ENCODE results near the gene PBXIP1. TPM values are rescaled to one million over a fixed set of nuclear protein-coding genes. Genes with fewer than 3 reads are reported as not detected.

PBXIP1 gene
- polyA plus RNA-seq, 1 donor (not counting 4 experiments of a cell fraction or from before 2014, with no cell fraction given): 15.6 TPM

DNA sequence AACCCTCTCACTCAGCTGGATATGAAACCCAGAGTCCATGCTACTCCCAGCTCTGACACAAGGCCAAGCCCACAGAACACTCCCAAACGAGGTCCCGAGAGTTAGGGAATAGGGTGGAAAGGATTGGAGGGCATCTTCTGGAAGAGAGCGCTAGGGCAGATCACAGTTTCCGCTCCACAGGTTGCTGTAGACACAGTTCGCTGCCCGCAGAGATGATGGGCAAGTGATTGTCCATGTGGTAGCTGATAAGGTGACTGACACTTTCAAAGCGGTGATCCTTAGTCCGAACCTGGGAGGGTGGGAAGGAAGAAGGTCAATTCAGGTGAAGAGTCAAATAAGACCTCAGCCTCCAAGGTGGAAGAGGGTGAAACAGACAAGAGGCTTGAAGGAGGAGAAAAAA lies 7.7 kb upstream of the PBXIP1 start:
- Histone ChIP-seq H3K9me3 (ENCODE audit: control insufficient read depth, low read depth, low read length) (no peaks in the 10 kb centered on the region), H4K20me1 (ENCODE audit: control insufficient read depth, extremely low read depth, insufficient read depth, low read length) (no peaks in the 10 kb centered on the region), H3K27me3 (ENCODE audit: control insufficient read depth, extremely low read depth, insufficient read depth, low read length) (no peaks in the 10 kb centered on the region), H3K79me2 (ENCODE audit: control insufficient read depth, insufficient read depth, low read length) (peaks cover 50% of the 10 kb centered on the region), H3K36me3 (ENCODE audit: control insufficient read depth in 2 of 2, extremely low read depth in 1 of 2, insufficient read depth in 2 of 2, low read length in 2 of 2) (peaks cover 35 to 55% of the 10 kb centered on the region in 2 experiments), H3K27ac (ENCODE audit: control insufficient read depth, insufficient read depth, low read length) (no peak overlapping the region), H3K9me1 (ENCODE audit: control insufficient read depth, extremely low read depth, insufficient read depth, low read length) (no peaks in the 10 kb centered on the region), H2AFZ (ENCODE audit: control insufficient read depth, low read length) (no peak overlapping the region), H3K9ac (ENCODE audit: control insufficient read depth, extremely low read depth, insufficient read depth, low read length) (no peak overlapping the region), H3K4me2 (ENCODE audit: control insufficient read depth, extremely low read depth, insufficient read depth, low read depth, low read length) (no peak overlapping the region), H3K4me1 (ENCODE audit: control insufficient read depth, extremely low read depth, insufficient read depth, low read length) (peaks cover 31% of the 10 kb centered on the region), H3K4me3 (ENCODE audit: control insufficient read depth in 2 of 3, extremely low read depth in 1 of 3, insufficient read depth in 2 of 3, low read depth in 1 of 3, low read length in 3 of 3) (no peak overlapping the region)
- dilution Hi-C loops (cut with MboI; ENCODE audit: extremely low pct_ligation_motif_present, low sequenced_read_pairs): no loop called here
- FAIRE-seq (no peak), DNase-seq (ENCODE audit: low read depth, low spot score) (no peak)
- no peak for TF ChIP-seq EZH2 (IDR thresholded peaks at IDR 0.05; ENCODE audit: low read length)
- TF ChIP-seq, protein P1, sequence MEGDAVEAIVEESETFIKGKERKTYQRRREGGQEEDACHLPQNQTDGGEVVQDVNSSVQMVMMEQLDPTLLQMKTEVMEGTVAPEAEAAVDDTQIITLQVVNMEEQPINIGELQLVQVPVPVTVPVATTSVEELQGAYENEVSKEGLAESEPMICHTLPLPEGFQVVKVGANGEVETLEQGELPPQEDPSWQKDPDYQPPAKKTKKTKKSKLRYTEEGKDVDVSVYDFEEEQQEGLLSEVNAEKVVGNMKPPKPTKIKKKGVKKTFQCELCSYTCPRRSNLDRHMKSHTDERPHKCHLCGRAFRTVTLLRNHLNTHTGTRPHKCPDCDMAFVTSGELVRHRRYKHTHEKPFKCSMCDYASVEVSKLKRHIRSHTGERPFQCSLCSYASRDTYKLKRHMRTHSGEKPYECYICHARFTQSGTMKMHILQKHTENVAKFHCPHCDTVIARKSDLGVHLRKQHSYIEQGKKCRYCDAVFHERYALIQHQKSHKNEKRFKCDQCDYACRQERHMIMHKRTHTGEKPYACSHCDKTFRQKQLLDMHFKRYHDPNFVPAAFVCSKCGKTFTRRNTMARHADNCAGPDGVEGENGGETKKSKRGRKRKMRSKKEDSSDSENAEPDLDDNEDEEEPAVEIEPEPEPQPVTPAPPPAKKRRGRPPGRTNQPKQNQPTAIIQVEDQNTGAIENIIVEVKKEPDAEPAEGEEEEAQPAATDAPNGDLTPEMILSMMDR (optimal IDR thresholded peaks at IDR 0.05 in 1 of 3, IDR thresholded peaks at IDR 0.05 in 1 of 3, conservative IDR thresholded peaks at IDR 0.05 in 1 of 3; ENCODE audit: extremely low read depth in 1 of 3, insufficient read depth in 2 of 3, low read length in 3 of 3): no peak

DNA sequence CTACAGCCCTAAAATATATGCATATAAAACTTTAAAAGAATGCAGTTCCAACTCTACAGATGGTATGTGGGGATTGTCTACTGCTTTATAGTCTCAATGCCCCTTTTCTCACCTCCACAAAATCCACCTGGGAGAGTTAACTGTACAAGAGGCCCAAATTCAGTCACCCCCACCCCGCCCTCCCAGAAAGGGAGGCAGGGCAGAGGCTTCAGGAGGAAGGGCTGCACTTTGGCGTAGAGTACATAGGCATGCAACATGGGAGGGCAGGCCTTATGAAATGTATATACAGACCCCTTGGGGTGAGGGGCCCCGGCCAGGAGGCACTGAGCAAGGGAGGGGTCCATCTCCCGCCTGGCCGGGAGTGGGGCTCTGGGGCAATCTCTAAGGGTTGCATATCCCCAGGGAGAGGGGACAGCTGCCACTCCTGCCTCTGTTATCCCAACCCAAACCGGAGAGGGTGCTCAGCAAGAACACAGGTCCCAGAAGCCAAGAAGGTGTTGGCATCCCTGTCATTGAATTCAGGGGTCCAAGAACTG lies 7.0 kb upstream of the PBXIP1 start:
- H3K36me3 ChIP-seq (ENCODE audit: control insufficient read depth in 2 of 2, extremely low read depth in 1 of 2, insufficient read depth in 2 of 2, low read length in 2 of 2): peaks cover 36 to 55% of the 10 kb centered on the region in 2 experiments

More for the DNA sequence above, 7.0 kb upstream of the PBXIP1 start:
- H3K4me2 ChIP-seq (ENCODE audit: control insufficient read depth, extremely low read depth, insufficient read depth, low read depth, low read length): peak overlapping the region; percentile 100
- H3K27ac ChIP-seq (ENCODE audit: control insufficient read depth, insufficient read depth, low read length): no peak overlapping the region
- H3K79me2 ChIP-seq (ENCODE audit: control insufficient read depth, insufficient read depth, low read length): peaks cover 44% of the 10 kb centered on the region
- no peaks in the 10 kb centered on the region for H3K9me3 ChIP-seq (ENCODE audit: control insufficient read depth, low read depth, low read length)
- peaks cover 23% of the 10 kb centered on the region for H3K4me1 ChIP-seq (ENCODE audit: control insufficient read depth, extremely low read depth, insufficient read depth, low read length)
- no peaks in the 10 kb centered on the region for H3K9me1 ChIP-seq (ENCODE audit: control insufficient read depth, extremely low read depth, insufficient read depth, low read length)
- H2AFZ ChIP-seq (ENCODE audit: control insufficient read depth, low read length): no peak overlapping the region
- H4K20me1 ChIP-seq (ENCODE audit: control insufficient read depth, extremely low read depth, insufficient read depth, low read length): no peaks in the 10 kb centered on the region
- dilution Hi-C loops (cut with MboI; ENCODE audit: extremely low pct_ligation_motif_present, low sequenced_read_pairs): no loop called here
- TF ChIP-seq, protein P1 (optimal IDR thresholded peaks at IDR 0.05 in 1 of 3, IDR thresholded peaks at IDR 0.05 in 1 of 3, conservative IDR thresholded peaks at IDR 0.05 in 1 of 3; ENCODE audit: extremely low read depth in 1 of 3, insufficient read depth in 2 of 3, low read length in 3 of 3): no peak
- no peak for TF ChIP-seq EZH2 (IDR thresholded peaks at IDR 0.05; ENCODE audit: low read length)
- H3K27me3 ChIP-seq (ENCODE audit: control insufficient read depth, extremely low read depth, insufficient read depth, low read length): no peaks in the 10 kb centered on the region
- no peak for FAIRE-seq
- no peak for DNase-seq (ENCODE audit: low read depth, low spot score)
- peak overlapping the region in 2 of 3 experiments; percentile 70 to 90 for H3K4me3 ChIP-seq (ENCODE audit: control insufficient read depth in 2 of 3, extremely low read depth in 1 of 3, insufficient read depth in 2 of 3, low read depth in 1 of 3, low read length in 3 of 3)
- peak overlapping the region; percentile 87 for H3K9ac ChIP-seq (ENCODE audit: control insufficient read depth, extremely low read depth, insufficient read depth, low read length)
